Progenitor cell of endocrine pancreas (in vitro differentiated cells): ENCODE results near the gene KLHL17. TPM values are rescaled to one million over a fixed set of nuclear protein-coding genes. Genes with fewer than 3 reads are reported as not detected.

Experiments
- DNase-seq: peaks from one replicate; pipeline ENCODE4 v3.0.0; 2021; ENCODE audit warnings: low spot score; ENCODE audit not compliant: unreplicated experiment
- H3K27ac Mint-ChIP-seq: 2 replicates; pipeline ENCODE4 v1.8.0; 2021; ENCODE audit warnings: mild to moderate bottlenecking, moderate library complexity, mixed read lengths
- H3K27me3 Mint-ChIP-seq: 2 replicates; pipeline ENCODE4 v1.8.0; 2021; ENCODE audit warnings: mixed read lengths
- H3K36me3 Mint-ChIP-seq: 2 replicates; pipeline ENCODE4 v1.8.0; 2022; ENCODE audit warnings: mixed read lengths; ENCODE audit not compliant: insufficient read depth
- H3K4me1 Mint-ChIP-seq: 2 replicates; pipeline ENCODE4 v1.8.0; 2021; ENCODE audit warnings: low read depth, mixed read lengths
- H3K4me3 Mint-ChIP-seq: 2 replicates; pipeline ENCODE4 v1.8.0; 2021; ENCODE audit warnings: low read depth, mild to moderate bottlenecking, moderate library complexity, mixed read lengths
- H3K9me3 Mint-ChIP-seq: 2 replicates; pipeline ENCODE4 v1.8.0; 2021; ENCODE audit warnings: low read depth, mixed read lengths
- CTCF ChIP-seq: fragments of 200-600 bp; sonication (generic); IDR thresholded peaks from one replicate; pipeline ENCODE4 v1.5.0; 2021; ENCODE audit warnings: antibody characterized with exemption, mild to moderate bottlenecking; ENCODE audit not compliant: unreplicated experiment
- total RNA-seq: library from RNA; stranded (reverse); gene quantifications from 2 replicates; pipeline ENCODE4 v1.2.1, GENCODE V29; 2021

KLHL17 gene
- total RNA-seq, 1 donor from 2014 or later = 45.3 TPM

- no peaks in the 10 kb centered on the region for H3K9me3 Mint-ChIP-seq
Observed at GRCh38 chr1:952603-953002, 7.8 kb upstream of the KLHL17 start.

GRCh38 chr1:953524-954320, 6.7 kb upstream of the KLHL17 start:
- Mint-ChIP-seq H3K4me1 (peaks cover 7% of the 10 kb centered on the region), H3K36me3 (peaks cover 20% of the 10 kb centered on the region), H3K4me3 (no peak overlapping the region), H3K27ac (no peak overlapping the region), H3K27me3 (no peaks in the 10 kb centered on the region), H3K9me3 (no peaks in the 10 kb centered on the region)
- no peak for TF ChIP-seq CTCF
- DNase-seq = no peak

More at GRCh38 chr1:952603-953002, 7.8 kb upstream of the KLHL17 start:
- H3K4me3 Mint-ChIP-seq = no peak overlapping the region
- DNase-seq = no peak
- H3K27me3 Mint-ChIP-seq = no peaks in the 10 kb centered on the region
- H3K27ac Mint-ChIP-seq = no peak overlapping the region
- peaks cover 20% of the 10 kb centered on the region for H3K36me3 Mint-ChIP-seq
- TF ChIP-seq CTCF = no peak
- peaks cover 1% of the 10 kb centered on the region for H3K4me1 Mint-ChIP-seq

- Mint-ChIP-seq H3K4me3 (no peak overlapping the region), H3K9me3 (no peaks in the 10 kb centered on the region), H3K4me1 (peaks cover 7% of the 10 kb centered on the region), H3K36me3 (peaks cover 15% of the 10 kb centered on the region), H3K27ac (no peak overlapping the region), H3K27me3 (no peaks in the 10 kb centered on the region)
- DNase-seq = no peak
- no peak for TF ChIP-seq CTCF
Observed at GRCh38 chr1:954927-955326, 5.5 kb upstream of the KLHL17 start.

GRCh38 chr1:955474-955873, 4.9 kb upstream of the KLHL17 start:
- peaks cover 7% of the 10 kb centered on the region for H3K4me1 Mint-ChIP-seq
- peaks cover 13% of the 10 kb centered on the region for H3K36me3 Mint-ChIP-seq

GRCh38 chr1:956636-957035, 3.7 kb upstream of the KLHL17 start:
- H3K27me3 Mint-ChIP-seq = no peaks in the 10 kb centered on the region

More at GRCh38 chr1:955474-955873, 4.9 kb upstream of the KLHL17 start:
- no peak overlapping the region for H3K27ac Mint-ChIP-seq
- H3K27me3 Mint-ChIP-seq = no peaks in the 10 kb centered on the region
- no peak for DNase-seq
- H3K4me3 Mint-ChIP-seq = no peak overlapping the region
- no peak for TF ChIP-seq CTCF
- no peaks in the 10 kb centered on the region for H3K9me3 Mint-ChIP-seq

More at GRCh38 chr1:956636-957035, 3.7 kb upstream of the KLHL17 start:
- peaks cover 7% of the 10 kb centered on the region for H3K4me1 Mint-ChIP-seq
- no peak overlapping the region for H3K4me3 Mint-ChIP-seq
- H3K9me3 Mint-ChIP-seq = no peaks in the 10 kb centered on the region
- H3K36me3 Mint-ChIP-seq = peaks cover 7% of the 10 kb centered on the region
- DNase-seq = no peak
- no peak for TF ChIP-seq CTCF
- H3K27ac Mint-ChIP-seq = no peak overlapping the region
